ENCODE data around the gene TNFSF8. TPM values are rescaled to one million over a fixed set of nuclear protein-coding genes. Genes with fewer than 3 reads are reported as not detected.

TNFSF8 gene
- total RNA-seq, 2 donors from 2014 or later: 0.32 to 2.4 TPM

DNA sequence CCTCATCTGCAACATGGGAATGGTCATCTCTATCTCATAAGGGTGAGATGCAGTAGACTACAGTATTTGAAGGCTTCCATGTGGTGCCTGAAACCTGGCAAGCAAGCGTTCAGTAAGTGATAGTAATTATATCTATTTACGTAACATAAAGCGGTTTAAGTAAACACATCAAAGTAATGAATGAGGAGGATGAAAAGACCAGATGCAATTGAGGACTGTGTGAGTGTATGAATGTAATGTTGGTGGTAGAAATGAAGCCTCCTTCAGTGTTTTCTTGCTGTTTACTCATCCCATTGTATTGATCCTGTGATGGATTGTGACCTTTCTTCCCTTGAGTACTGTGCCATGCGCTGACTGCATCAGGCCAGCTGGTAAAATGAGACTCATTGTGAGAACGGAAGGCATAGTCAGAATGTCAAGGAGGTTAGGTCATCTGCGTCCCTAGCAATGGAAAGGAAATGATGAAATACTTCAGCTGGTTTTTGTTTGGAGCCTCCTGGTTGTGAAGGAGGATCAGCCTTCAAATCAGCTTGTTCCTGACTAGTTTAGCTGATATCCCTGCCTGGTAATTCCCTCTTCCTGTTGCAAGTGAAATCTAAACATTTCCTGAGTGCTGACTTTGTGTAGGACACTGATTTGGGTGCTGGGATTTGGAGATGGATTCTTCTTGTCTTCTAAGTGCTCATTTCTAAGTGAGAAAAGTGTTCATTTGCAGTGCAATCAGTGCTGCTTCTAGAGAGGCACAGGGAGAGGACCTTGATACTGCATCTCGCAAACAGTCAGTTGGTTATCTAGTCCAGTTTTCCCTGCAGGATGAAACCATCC lies 35.6 kb downstream of the TNFSF8 start:
- no peaks in the 10 kb centered on the region for H3K36me3 ChIP-seq
- H3K4me3 ChIP-seq: no peak overlapping the region
- H3K27ac ChIP-seq: no peak overlapping the region
- WGBS: 74% methylated on average over 7 of the region's 7 CpGs
- intact Hi-C loops (cut with DNase I): no loop called here
- no peak for DNase-seq (ENCODE audit: low spot score)
- TF ChIP-seq, protein P1, sequence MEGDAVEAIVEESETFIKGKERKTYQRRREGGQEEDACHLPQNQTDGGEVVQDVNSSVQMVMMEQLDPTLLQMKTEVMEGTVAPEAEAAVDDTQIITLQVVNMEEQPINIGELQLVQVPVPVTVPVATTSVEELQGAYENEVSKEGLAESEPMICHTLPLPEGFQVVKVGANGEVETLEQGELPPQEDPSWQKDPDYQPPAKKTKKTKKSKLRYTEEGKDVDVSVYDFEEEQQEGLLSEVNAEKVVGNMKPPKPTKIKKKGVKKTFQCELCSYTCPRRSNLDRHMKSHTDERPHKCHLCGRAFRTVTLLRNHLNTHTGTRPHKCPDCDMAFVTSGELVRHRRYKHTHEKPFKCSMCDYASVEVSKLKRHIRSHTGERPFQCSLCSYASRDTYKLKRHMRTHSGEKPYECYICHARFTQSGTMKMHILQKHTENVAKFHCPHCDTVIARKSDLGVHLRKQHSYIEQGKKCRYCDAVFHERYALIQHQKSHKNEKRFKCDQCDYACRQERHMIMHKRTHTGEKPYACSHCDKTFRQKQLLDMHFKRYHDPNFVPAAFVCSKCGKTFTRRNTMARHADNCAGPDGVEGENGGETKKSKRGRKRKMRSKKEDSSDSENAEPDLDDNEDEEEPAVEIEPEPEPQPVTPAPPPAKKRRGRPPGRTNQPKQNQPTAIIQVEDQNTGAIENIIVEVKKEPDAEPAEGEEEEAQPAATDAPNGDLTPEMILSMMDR (IDR thresholded peaks at IDR 0.05): no peak
- TF ChIP-seq POLR2AphosphoS5 (IDR thresholded peaks at IDR 0.05) (no peak), POLR2A (IDR thresholded peaks at IDR 0.05) (no peak)
- no peaks in the 10 kb centered on the region for H3K4me1 ChIP-seq (replicated peaks)
- no peaks in the 10 kb centered on the region for H3K9me3 ChIP-seq
- H3K27me3 ChIP-seq (replicated peaks; ENCODE audit: insufficient read depth): no peaks in the 10 kb centered on the region

DNA sequence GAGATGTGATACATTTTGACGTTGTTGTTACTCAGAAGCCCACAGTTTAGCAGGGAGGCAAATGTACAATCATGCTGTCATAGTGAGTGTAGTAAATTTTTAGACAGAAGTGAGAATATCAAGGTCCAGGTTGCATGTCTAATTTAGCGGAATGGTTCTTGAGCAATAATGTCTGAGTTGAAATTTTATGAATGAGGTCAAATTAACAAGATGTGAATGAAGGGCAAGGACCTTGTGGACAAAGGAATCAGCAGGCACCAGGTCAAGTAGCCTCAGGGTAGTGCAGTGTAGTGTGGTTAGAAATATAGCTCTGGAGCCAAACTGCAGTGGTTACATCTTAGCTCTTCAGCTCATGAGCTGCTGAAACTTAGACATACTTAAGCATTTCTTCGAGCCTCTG lies 36.2 kb downstream of the TNFSF8 start:
- 79% methylated on average over 3 of the region's 3 CpGs for WGBS
- Histone ChIP-seq H3K27me3 (replicated peaks; ENCODE audit: insufficient read depth) (no peaks in the 10 kb centered on the region), H3K36me3 (no peaks in the 10 kb centered on the region), H3K27ac (no peak overlapping the region), H3K4me1 (replicated peaks) (no peaks in the 10 kb centered on the region), H3K9me3 (no peaks in the 10 kb centered on the region), H3K4me3 (no peak overlapping the region)
- TF ChIP-seq, protein P1 (IDR thresholded peaks at IDR 0.05): no peak
- TF ChIP-seq POLR2AphosphoS5 (IDR thresholded peaks at IDR 0.05): no peak
- no peak for TF ChIP-seq POLR2A (IDR thresholded peaks at IDR 0.05)
- no peak for DNase-seq (ENCODE audit: low spot score)
- intact Hi-C loops (cut with DNase I): no loop called here

DNA sequence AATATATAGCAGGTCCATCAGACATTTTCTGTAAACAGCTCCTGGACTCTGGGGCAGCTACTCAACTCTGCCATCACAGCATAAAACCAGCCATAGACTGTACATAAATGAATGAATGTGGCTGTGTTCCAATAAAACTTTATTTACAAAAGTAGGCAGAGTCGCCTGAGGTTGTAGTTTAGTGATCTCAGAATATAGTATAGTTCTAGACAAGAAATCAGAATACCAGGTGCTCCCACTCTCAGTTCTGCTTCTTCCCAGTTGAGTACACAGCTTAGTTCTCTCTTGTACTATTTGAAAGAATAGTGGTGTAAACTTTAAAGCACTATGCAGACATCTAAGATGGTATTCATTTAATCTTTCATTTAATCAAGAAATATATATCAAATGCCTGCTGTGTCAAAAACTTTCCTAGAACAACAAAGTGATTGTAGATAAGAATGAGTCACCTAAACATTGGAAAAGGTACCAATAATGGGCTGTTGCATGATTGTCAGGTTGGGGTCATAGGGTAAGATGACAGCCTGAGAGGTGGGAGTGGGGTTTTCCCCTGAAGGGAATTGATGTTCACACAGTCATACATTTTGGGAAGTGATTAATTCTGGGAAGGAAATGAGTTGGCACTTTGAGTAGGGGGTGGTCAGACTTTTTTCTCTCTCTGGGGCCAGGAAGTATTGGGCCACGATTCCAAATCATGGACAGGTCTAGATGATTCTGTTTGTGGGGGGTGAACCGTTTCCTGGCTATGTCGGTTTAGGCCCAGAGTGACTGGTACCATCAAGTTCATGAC lies 37.0 kb downstream of the TNFSF8 start:
- H3K4me3 ChIP-seq: no peak overlapping the region
- H3K27me3 ChIP-seq (replicated peaks; ENCODE audit: insufficient read depth): no peaks in the 10 kb centered on the region
- DNase-seq (ENCODE audit: low spot score): no peak
- H3K9me3 ChIP-seq: no peaks in the 10 kb centered on the region
- H3K27ac ChIP-seq: no peak overlapping the region
- 94% methylated on average over 4 of the region's 4 CpGs for WGBS
- no peaks in the 10 kb centered on the region for H3K4me1 ChIP-seq (replicated peaks)
- H3K36me3 ChIP-seq: no peaks in the 10 kb centered on the region
- intact Hi-C loops (cut with DNase I): no loop called here
- TF ChIP-seq, protein P1 (IDR thresholded peaks at IDR 0.05): no peak
- TF ChIP-seq POLR2AphosphoS5 (IDR thresholded peaks at IDR 0.05): no peak
- TF ChIP-seq POLR2A (IDR thresholded peaks at IDR 0.05): no peak

DNA sequence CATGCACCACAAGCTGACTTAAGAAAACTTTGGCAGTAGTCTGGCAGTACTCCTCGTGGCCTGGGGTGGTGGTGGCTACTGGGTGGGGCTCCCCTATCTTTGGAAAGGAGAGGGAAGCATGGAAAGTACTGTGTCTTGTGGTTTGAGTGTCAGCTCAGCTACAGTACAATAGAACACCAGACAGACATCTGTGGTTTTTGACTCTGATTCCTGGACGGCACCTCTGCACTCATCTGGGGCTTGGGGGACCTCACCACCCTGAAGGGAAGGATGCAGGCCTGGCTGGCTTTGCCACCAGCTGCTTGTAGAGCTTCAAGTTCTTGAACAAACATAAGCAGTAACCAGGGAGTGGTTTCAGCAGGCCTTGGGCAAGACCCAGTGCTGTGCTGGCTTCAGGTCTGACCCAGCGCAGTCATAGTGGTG lies 40.6 kb downstream of the TNFSF8 start:
- no peaks in the 10 kb centered on the region for H3K9me3 ChIP-seq
- H3K4me3 ChIP-seq: no peak overlapping the region
- no peak for DNase-seq (ENCODE audit: low spot score)
- H3K36me3 ChIP-seq: no peaks in the 10 kb centered on the region
- no peak overlapping the region for H3K27ac ChIP-seq
- WGBS: 58% methylated on average over 3 of the region's 3 CpGs
- H3K4me1 ChIP-seq (replicated peaks): no peaks in the 10 kb centered on the region
- H3K27me3 ChIP-seq (replicated peaks; ENCODE audit: insufficient read depth): no peaks in the 10 kb centered on the region
- TF ChIP-seq, protein P1 (IDR thresholded peaks at IDR 0.05): no peak
- TF ChIP-seq POLR2AphosphoS5 (IDR thresholded peaks at IDR 0.05) (no peak), POLR2A (IDR thresholded peaks at IDR 0.05) (no peak)
- intact Hi-C loops (cut with DNase I): no loop called here

Measured in prostate gland (tissue), 2 donors.